GM12878 (cell line): ENCODE measurements around the gene SBNO1. TPM values are rescaled to one million over a fixed set of nuclear protein-coding genes. Genes with fewer than 3 reads are reported as not detected.

Experiments
- BACH1 ChIP-seq: fragments of 450-650 bp; IDR thresholded peaks from 2 replicates; pipeline ENCODE4 v1.6.1; 2017; ENCODE audit warnings: mild to moderate bottlenecking, borderline replicate concordance
- CHD2 ChIP-seq: IDR thresholded peaks from 2 replicates; pipeline ENCODE4 v1.6.1; 2011; ENCODE audit warnings: low read depth, low read length, improper control_type of control experiment, borderline replicate concordance
- CREB1 ChIP-seq: IDR thresholded peaks from 2 replicates; pipeline ENCODE4 v1.6.1; 2012; ENCODE audit warnings: low read depth, mild to moderate bottlenecking, inconsistent platforms
- E2F8 ChIP-seq: fragments of 450-650 bp; IDR thresholded peaks from 2 replicates; pipeline ENCODE4 v1.6.1; 2018; ENCODE audit warnings: mild to moderate bottlenecking, low read depth, moderate library complexity; ENCODE audit not compliant: partially characterized antibody
- ETV6 ChIP-seq, 2 experiments: fragments of 450-650 bp in 1 of 2; IDR thresholded peaks in 1 of 2; conservative IDR thresholded peaks in 1 of 2; 2 replicates each; pipeline ENCODE4 v1.6.1; 2014; ENCODE audit warnings: antibody characterized with exemption in 1 of 2, borderline replicate concordance in 1 of 2, low read depth in 1 of 2, mild to moderate bottlenecking in 1 of 2, moderate library complexity in 1 of 2
- HCFC1 ChIP-seq: fragments of 150-350 bp; IDR thresholded peaks from 2 replicates; pipeline ENCODE4 v1.6.1; 2014; ENCODE audit warnings: low read length
- IRF3 ChIP-seq: fragments of 450-650 bp; IDR thresholded peaks from 2 replicates; pipeline ENCODE4 v1.6.1; 2014; ENCODE audit warnings: mild to moderate bottlenecking
- MEF2A ChIP-seq: IDR thresholded peaks from 2 replicates; pipeline ENCODE4 v1.6.1; 2011; ENCODE audit warnings: low read depth, mild to moderate bottlenecking, low read length, moderate library complexity; ENCODE audit not compliant: insufficient read depth
- NR2F1 ChIP-seq: fragments of 450-650 bp; conservative IDR thresholded peaks from 2 replicates; pipeline ENCODE4 v1.6.1; 2017; ENCODE audit warnings: mild to moderate bottlenecking
- NRF1 ChIP-seq: conservative IDR thresholded peaks from 2 replicates; pipeline ENCODE4 v1.6.1; 2011; ENCODE audit warnings: mild to moderate bottlenecking, low read depth, low read length, improper control_type of control experiment
- PBX3 ChIP-seq: IDR thresholded peaks from 2 replicates; pipeline ENCODE4 v1.6.1; 2011; ENCODE audit warnings: mild to moderate bottlenecking, low read depth, low read length, moderate library complexity; ENCODE audit not compliant: insufficient replicate concordance
- SREBF1 ChIP-seq: IDR thresholded peaks from 2 replicates; pipeline ENCODE4 v1.6.1; 2012; ENCODE audit warnings: mild to moderate bottlenecking, low read length
- SREBF2 ChIP-seq: IDR thresholded peaks from 2 replicates; pipeline ENCODE4 v1.6.1; 2012; ENCODE audit warnings: mild to moderate bottlenecking, low read length
- STAT1 ChIP-seq: fragments of 450-650 bp; conservative IDR thresholded peaks from 2 replicates; pipeline ENCODE4 v1.6.1; 2014; ENCODE audit warnings: antibody characterized with exemption, mild to moderate bottlenecking
- STAT3 ChIP-seq: IDR thresholded peaks from 2 replicates; pipeline ENCODE4 v1.6.1; 2011; ENCODE audit warnings: low read depth, low read length, improper control_type of control experiment
- TAF1 ChIP-seq: IDR thresholded peaks from 2 replicates; pipeline ENCODE4 v1.6.1; 2011; ENCODE audit warnings: mild to moderate bottlenecking, low read depth, low read length, borderline replicate concordance
- TCF12 ChIP-seq: IDR thresholded peaks from 2 replicates; pipeline ENCODE4 v1.6.1; 2011; ENCODE audit warnings: low read depth, mild to moderate bottlenecking, low read length
- WRNIP1 ChIP-seq: IDR thresholded peaks from 2 replicates; pipeline ENCODE4 v1.6.1; 2011; ENCODE audit warnings: low read depth, low read length, improper control_type of control experiment, borderline replicate concordance
- YY1 ChIP-seq: IDR thresholded peaks from 2 replicates; pipeline ENCODE4 v1.6.1; 2011; ENCODE audit warnings: low read depth, mild to moderate bottlenecking, low read length
- ZBED1 ChIP-seq: IDR thresholded peaks from 2 replicates; pipeline ENCODE4 v1.6.1; 2016; ENCODE audit warnings: borderline replicate concordance
- polyA plus RNA-seq, 11 experiments: library from polyadenylated mRNA; depleted of rRNA in 4 of 11; unstranded in 6 of 11; stranded (reverse) in 5 of 11; fragments of >200 nt; fragmentation: Nextera tagmentation in 4 of 11; fragmentation: Illumina TruSeq in 1 of 11; extraction: Ambion mirVana in 4 of 11; extraction: Trizol in 1 of 11; gene quantifications; 1 replicate in 1 of 11; 2 replicates in 10 of 11; pipeline versions ENCODE4 v1.2.1 to v1.2.3, GENCODE V29; 2011 to 2016; ENCODE audit warnings: inconsistent platforms in 2 of 11, missing spikeins in 2 of 11, low read depth in 1 of 11
- total RNA-seq, 4 experiments: library from RNA; depleted of rRNA in 3 of 4; stranded (reverse); fragments of >200 nt in 3 of 4; fragmentation: Illumina TruSeq in 1 of 4; extraction: Trizol in 1 of 4; gene quantifications; 2 replicates each; pipeline versions ENCODE4 v1.2.1 to v1.2.3, GENCODE V29; 2013 to 2021
- TF ChIP-seq, protein P1 (sequence below): fragments of 450-650 bp; IDR thresholded peaks from 2 replicates; pipeline ENCODE4 v1.6.1; 2017; ENCODE audit warnings: mild to moderate bottlenecking
- TF ChIP-seq, protein P2 (sequence below): IDR thresholded peaks from 2 replicates; pipeline ENCODE4 v1.6.1; 2011; ENCODE audit warnings: borderline replicate concordance, low read depth, mild to moderate bottlenecking, moderate library complexity, mixed read lengths, low read length; ENCODE audit not compliant: insufficient read depth; ENCODE audit errors: extremely low read length

Gene SBNO1
- total and polyA plus RNA-seq, 10 of the 15 experiments (the other 5 are each of a cell fraction or from before 2014, with no cell fraction given), result 7.5 to 39.7 (median 20.9) TPM

DNA sequence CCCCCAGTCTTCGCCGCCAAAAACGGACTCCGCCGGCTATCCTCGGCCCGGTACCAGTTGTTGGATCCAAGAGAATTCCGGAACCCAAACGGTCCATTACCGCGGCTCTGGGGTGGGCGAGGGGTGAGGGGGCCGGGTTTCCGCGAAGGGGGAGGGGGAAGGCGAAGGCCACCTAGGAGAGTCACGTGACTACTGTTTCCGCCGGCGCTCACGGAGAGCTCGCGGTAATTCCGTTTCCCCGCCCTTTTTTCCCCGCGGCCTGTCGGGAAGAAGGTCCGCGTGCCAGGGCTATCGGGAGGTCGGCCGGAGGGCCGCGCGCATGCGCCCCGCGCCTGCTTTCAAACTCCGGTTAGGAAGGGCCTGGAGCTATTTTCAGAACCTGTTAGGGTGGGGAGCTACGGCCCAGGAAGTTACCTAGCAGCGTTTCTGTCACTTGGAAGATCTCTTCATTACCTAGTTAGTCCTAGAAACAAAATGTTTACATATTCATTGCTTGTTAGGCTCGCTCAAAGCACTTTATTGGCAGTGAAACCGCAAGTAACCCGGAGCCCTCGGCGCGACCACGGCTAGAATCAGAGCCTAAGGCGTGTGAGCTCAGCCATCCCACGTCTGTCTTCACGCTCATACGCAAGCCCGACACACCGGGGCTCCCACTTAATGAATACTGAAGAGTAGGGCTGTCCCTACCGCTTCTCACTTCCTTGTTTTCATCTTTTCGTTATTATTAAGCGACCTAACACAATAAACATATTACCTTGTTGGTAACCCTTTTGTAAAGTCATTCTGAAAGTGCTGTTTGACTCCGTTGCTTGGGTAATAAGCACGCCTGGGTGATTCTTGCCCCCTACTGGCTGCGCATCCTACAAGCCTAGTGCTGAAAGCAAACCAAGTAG, 624 bp upstream of the SBNO1 start (continued):
- TF ChIP-seq PBX3 (no peak), CHD2 (peak; percentile 97), E2F8 (peak; percentile 64), NRF1 (peak; percentile 85), ZBED1 (peak; percentile 91), STAT1 (no peak; the same call in none of the 2 replicates), SREBF1 (no peak), YY1 (peak; percentile 72; the same call in 1 of the 2 replicates), TAF1 (peak; percentile 84), ETV6 (conservative IDR thresholded peaks at IDR 0.05 in 1 of 2, IDR thresholded peaks at IDR 0.05 in 1 of 2; ENCODE audit: borderline replicate concordance in 1 of 2, low read depth in 1 of 2) (peak in 1 of 2 experiments; percentile 90; a peak in 2 of 4 replicates), CREB1 (peak; percentile 90), HCFC1 (peak; percentile 81), BACH1 (peak; percentile 96), TCF12 (peak; percentile 40), MEF2A (peak; percentile 86; the same call in 1 of the 2 replicates), STAT3 (no peak), NR2F1 (peak; percentile 96), IRF3 (no peak; the same call in 1 of the 2 replicates), WRNIP1 (no peak), SREBF2 (no peak)
- TF ChIP-seq, protein P1, sequence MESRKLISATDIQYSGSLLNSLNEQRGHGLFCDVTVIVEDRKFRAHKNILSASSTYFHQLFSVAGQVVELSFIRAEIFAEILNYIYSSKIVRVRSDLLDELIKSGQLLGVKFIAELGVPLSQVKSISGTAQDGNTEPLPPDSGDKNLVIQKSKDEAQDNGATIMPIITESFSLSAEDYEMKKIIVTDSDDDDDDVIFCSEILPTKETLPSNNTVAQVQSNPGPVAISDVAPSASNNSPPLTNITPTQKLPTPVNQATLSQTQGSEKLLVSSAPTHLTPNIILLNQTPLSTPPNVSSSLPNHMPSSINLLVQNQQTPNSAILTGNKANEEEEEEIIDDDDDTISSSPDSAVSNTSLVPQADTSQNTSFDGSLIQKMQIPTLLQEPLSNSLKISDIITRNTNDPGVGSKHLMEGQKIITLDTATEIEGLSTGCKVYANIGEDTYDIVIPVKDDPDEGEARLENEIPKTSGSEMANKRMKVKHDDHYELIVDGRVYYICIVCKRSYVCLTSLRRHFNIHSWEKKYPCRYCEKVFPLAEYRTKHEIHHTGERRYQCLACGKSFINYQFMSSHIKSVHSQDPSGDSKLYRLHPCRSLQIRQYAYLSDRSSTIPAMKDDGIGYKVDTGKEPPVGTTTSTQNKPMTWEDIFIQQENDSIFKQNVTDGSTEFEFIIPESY, result 0 out of 2 replicates have a peak, but pooled peaks have one; percentile 26
- TF ChIP-seq, protein P2, sequence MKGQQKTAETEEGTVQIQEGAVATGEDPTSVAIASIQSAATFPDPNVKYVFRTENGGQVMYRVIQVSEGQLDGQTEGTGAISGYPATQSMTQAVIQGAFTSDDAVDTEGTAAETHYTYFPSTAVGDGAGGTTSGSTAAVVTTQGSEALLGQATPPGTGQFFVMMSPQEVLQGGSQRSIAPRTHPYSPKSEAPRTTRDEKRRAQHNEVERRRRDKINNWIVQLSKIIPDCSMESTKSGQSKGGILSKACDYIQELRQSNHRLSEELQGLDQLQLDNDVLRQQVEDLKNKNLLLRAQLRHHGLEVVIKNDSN, result peak; percentile 79
